IPS-18a (cell line): Measurements from ENCODE around the gene MB21D2.

ENCODE experiments used
- H3K27ac ChIP-seq: one replicate; pipeline ENCODE4 v1.5.1; 2013; ENCODE audit warnings: low read length
- H3K27me3 ChIP-seq: one replicate; pipeline ENCODE4 v1.6.1; 2013; ENCODE audit warnings: mild to moderate bottlenecking, low read length; ENCODE audit not compliant: control insufficient read depth, insufficient read depth
- H3K36me3 ChIP-seq: one replicate; pipeline ENCODE4 v1.6.1; 2013; ENCODE audit warnings: low read depth, low read length; ENCODE audit not compliant: control insufficient read depth
- H3K4me1 ChIP-seq: one replicate; pipeline ENCODE4 v1.6.1; 2013; ENCODE audit warnings: low read depth, low read length; ENCODE audit not compliant: control insufficient read depth
- H3K4me3 ChIP-seq: one replicate; pipeline ENCODE4 v1.5.1; 2013; ENCODE audit warnings: low read length
- H3K9ac ChIP-seq: one replicate; pipeline ENCODE4 v1.6.1; 2013; ENCODE audit warnings: mild to moderate bottlenecking, low read length, moderate library complexity
- H3K9me3 ChIP-seq: one replicate; pipeline ENCODE4 v1.6.1; 2013; ENCODE audit warnings: low read depth, low read length; ENCODE audit not compliant: control insufficient read depth

Gene MB21D2

GRCh38 chr3:192920411-192920810, 2.8 kb upstream of the MB21D2 start:
- H3K36me3 ChIP-seq: no peaks in the 10 kb centered on the region
- no peaks in the 10 kb centered on the region for H3K9me3 ChIP-seq
- no peak overlapping the region for H3K4me3 ChIP-seq
- H3K27me3 ChIP-seq: peaks cover 12% of the 10 kb centered on the region
- H3K4me1 ChIP-seq: peaks cover 42% of the 10 kb centered on the region
- H3K27ac ChIP-seq: no peak overlapping the region
- no peak overlapping the region for H3K9ac ChIP-seq

- no peaks in the 10 kb centered on the region for H3K36me3 ChIP-seq
- peaks cover 45% of the 10 kb centered on the region for H3K4me1 ChIP-seq
- H3K27me3 ChIP-seq: peaks cover 13% of the 10 kb centered on the region
- H3K9ac ChIP-seq: no peak overlapping the region
- no peak overlapping the region for H3K27ac ChIP-seq
- no peaks in the 10 kb centered on the region for H3K9me3 ChIP-seq
- H3K4me3 ChIP-seq: no peak overlapping the region
Measured at GRCh38 chr3:192919901-192920300, 2.2 kb upstream of the MB21D2 start.

DNA sequence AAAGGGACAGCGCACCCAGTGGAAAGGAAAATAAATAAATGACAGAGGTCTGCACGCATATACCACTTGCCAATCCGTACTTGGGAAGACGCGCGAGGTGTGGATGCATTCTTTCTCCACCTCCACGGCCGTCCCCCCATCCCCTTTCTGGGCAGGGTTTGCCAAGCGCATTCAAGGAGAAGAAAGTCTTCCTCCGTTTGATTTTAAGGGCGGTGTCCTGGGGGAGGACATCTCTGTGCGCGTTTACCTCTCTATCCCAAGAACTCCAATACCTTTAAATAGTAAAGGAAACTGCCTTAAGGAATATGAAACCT, 576 bp upstream of the MB21D2 start:
- peak overlapping the region; percentile 88 for H3K4me3 ChIP-seq
- no peak overlapping the region for H3K27ac ChIP-seq

GRCh38 chr3:192917028-192917403, 640 bp downstream of the MB21D2 start:
- H3K4me3 ChIP-seq: peak overlapping the region; percentile 88
- no peaks in the 10 kb centered on the region for H3K36me3 ChIP-seq
- peak overlapping the region; percentile 47 for H3K27ac ChIP-seq
- H3K9ac ChIP-seq: peak overlapping the region; percentile 88
- no peaks in the 10 kb centered on the region for H3K9me3 ChIP-seq
- H3K27me3 ChIP-seq: peaks cover 13% of the 10 kb centered on the region
- H3K4me1 ChIP-seq: peaks cover 43% of the 10 kb centered on the region

More for the DNA sequence above, 576 bp upstream of the MB21D2 start:
- peaks cover 13% of the 10 kb centered on the region for H3K27me3 ChIP-seq
- peak overlapping the region; percentile 88 for H3K9ac ChIP-seq
- no peaks in the 10 kb centered on the region for H3K36me3 ChIP-seq
- no peaks in the 10 kb centered on the region for H3K9me3 ChIP-seq
- peaks cover 46% of the 10 kb centered on the region for H3K4me1 ChIP-seq

GRCh38 chr3:192916371-192917027, 1.2 kb downstream of the MB21D2 start:
- Histone ChIP-seq H3K4me3 (peak overlapping the region; percentile 88), H3K27me3 (peaks cover 13% of the 10 kb centered on the region), H3K27ac (no peak overlapping the region), H3K9ac (peak overlapping the region; percentile 88), H3K36me3 (no peaks in the 10 kb centered on the region), H3K4me1 (peaks cover 41% of the 10 kb centered on the region), H3K9me3 (no peaks in the 10 kb centered on the region)

GRCh38 chr3:192915722-192916121, 1.9 kb downstream of the MB21D2 start:
- Histone ChIP-seq H3K9ac (no peak overlapping the region), H3K4me3 (peak overlapping the region; percentile 88), H3K4me1 (peaks cover 43% of the 10 kb centered on the region), H3K27me3 (peaks cover 13% of the 10 kb centered on the region), H3K36me3 (no peaks in the 10 kb centered on the region), H3K9me3 (no peaks in the 10 kb centered on the region), H3K27ac (no peak overlapping the region)

DNA sequence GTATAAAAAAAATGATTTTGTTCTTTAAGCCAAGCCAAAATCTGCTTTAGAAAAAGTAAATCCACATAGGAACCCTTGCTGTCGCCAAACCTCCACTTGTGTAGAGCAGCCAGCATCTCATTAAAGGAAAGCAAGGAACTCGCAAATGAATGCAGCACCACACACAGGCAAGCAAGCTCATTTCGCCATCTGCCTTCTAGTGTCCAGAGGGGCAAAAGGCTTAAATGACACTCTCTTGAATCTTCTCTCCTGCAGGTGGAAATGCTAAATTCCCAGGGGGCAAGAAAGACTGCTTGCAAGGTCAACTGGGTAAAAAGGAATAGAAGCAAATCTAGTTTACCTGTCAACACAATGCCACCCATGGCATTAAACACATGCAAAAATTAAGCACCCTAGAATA, 2.4 kb downstream of the MB21D2 start:
- Histone ChIP-seq H3K9me3 (no peaks in the 10 kb centered on the region), H3K4me1 (peaks cover 40% of the 10 kb centered on the region), H3K27me3 (peaks cover 13% of the 10 kb centered on the region), H3K4me3 (peak overlapping the region; percentile 88), H3K9ac (no peak overlapping the region), H3K27ac (no peak overlapping the region), H3K36me3 (no peaks in the 10 kb centered on the region)

GRCh38 chr3:192914848-192915247, 2.8 kb downstream of the MB21D2 start:
- peaks cover 39% of the 10 kb centered on the region for H3K4me1 ChIP-seq
- no peaks in the 10 kb centered on the region for H3K36me3 ChIP-seq
- H3K9ac ChIP-seq: no peak overlapping the region
- peaks cover 13% of the 10 kb centered on the region for H3K27me3 ChIP-seq
- no peak overlapping the region for H3K27ac ChIP-seq
- H3K9me3 ChIP-seq: no peaks in the 10 kb centered on the region
- H3K4me3 ChIP-seq: peak overlapping the region; percentile 88

DNA sequence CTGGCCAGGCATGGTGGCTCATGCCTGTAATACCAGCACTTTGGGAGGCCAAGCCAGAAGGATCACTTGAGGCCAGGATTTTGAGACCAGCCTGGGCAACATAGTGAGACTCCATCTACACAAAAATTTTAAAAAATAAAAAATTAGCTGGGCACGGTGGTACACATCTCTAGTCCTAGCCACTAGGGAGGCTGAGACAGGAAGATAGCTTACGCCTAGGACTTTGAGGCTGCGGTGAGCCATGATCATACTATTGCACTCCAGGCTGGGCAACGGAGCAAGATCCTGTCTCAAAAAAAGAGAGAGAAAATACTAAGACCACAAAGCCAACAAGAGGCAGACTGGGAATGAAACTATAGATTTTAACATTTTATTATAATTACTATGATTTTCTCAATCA, 4.1 kb downstream of the MB21D2 start:
- Histone ChIP-seq H3K4me1 (peaks cover 27% of the 10 kb centered on the region), H3K27ac (no peak overlapping the region), H3K9me3 (no peaks in the 10 kb centered on the region), H3K9ac (no peak overlapping the region), H3K36me3 (no peaks in the 10 kb centered on the region), H3K4me3 (no peak overlapping the region), H3K27me3 (peaks cover 5% of the 10 kb centered on the region)

- Histone ChIP-seq H3K27me3 (peaks cover 5% of the 10 kb centered on the region), H3K4me3 (no peak overlapping the region), H3K4me1 (peaks cover 25% of the 10 kb centered on the region), H3K9me3 (no peaks in the 10 kb centered on the region), H3K9ac (no peak overlapping the region), H3K27ac (no peak overlapping the region), H3K36me3 (no peaks in the 10 kb centered on the region)
Measured at GRCh38 chr3:192911293-192911692, 6.4 kb downstream of the MB21D2 start.

- Histone ChIP-seq H3K4me3 (no peak overlapping the region), H3K9ac (no peak overlapping the region), H3K9me3 (no peaks in the 10 kb centered on the region), H3K27ac (no peak overlapping the region), H3K36me3 (no peaks in the 10 kb centered on the region), H3K4me1 (peaks cover 8% of the 10 kb centered on the region), H3K27me3 (no peaks in the 10 kb centered on the region)
Measured at GRCh38 chr3:192907784-192908183, 9.9 kb downstream of the MB21D2 start.

- Histone ChIP-seq H3K4me1 (peaks cover 7% of the 10 kb centered on the region), H3K9ac (no peak overlapping the region), H3K36me3 (no peaks in the 10 kb centered on the region), H3K27ac (no peak overlapping the region), H3K9me3 (no peaks in the 10 kb centered on the region), H3K27me3 (no peaks in the 10 kb centered on the region), H3K4me3 (no peak overlapping the region)
Measured at GRCh38 chr3:192906940-192907339, 10.7 kb downstream of the MB21D2 start.
